Loucy (cell line): ENCODE measurements around the gene SHROOM2.

Source experiments
- EZH2phosphoT487 ChIP-seq: fragments of 200-600 bp; IDR thresholded peaks from 2 replicates; pipeline ENCODE4 v1.6.1; 2018; ENCODE audit warnings: antibody characterized with exemption, mild to moderate bottlenecking, moderate library complexity, borderline replicate concordance
- TF ChIP-seq, protein P1 (sequence below): fragments of 200-600 bp; sonication (generic); conservative IDR thresholded peaks from 2 replicates; pipeline ENCODE4 v1.5.1; 2014; ENCODE audit warnings: mild to moderate bottlenecking, antibody characterized with exemption, low read length

GRCh38 chrX:9871701-9872268 is 85.6 kb downstream of the SHROOM2 start:
- TF ChIP-seq, protein P1, sequence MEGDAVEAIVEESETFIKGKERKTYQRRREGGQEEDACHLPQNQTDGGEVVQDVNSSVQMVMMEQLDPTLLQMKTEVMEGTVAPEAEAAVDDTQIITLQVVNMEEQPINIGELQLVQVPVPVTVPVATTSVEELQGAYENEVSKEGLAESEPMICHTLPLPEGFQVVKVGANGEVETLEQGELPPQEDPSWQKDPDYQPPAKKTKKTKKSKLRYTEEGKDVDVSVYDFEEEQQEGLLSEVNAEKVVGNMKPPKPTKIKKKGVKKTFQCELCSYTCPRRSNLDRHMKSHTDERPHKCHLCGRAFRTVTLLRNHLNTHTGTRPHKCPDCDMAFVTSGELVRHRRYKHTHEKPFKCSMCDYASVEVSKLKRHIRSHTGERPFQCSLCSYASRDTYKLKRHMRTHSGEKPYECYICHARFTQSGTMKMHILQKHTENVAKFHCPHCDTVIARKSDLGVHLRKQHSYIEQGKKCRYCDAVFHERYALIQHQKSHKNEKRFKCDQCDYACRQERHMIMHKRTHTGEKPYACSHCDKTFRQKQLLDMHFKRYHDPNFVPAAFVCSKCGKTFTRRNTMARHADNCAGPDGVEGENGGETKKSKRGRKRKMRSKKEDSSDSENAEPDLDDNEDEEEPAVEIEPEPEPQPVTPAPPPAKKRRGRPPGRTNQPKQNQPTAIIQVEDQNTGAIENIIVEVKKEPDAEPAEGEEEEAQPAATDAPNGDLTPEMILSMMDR, result no peak
- TF ChIP-seq EZH2phosphoT487, result no peak
